Measurements from ENCODE around the gene TRMT61A. TPM values are rescaled to one million over a fixed set of nuclear protein-coding genes. Genes with fewer than 3 reads are reported as not detected.

TRMT61A gene
- total RNA-seq, 1 experiment from 2014 or later = 19.9 TPM

GRCh38 chr14:103549361-103550311 lies 20.6 kb downstream of the TRMT61A start:
- in situ Hi-C loops (cut with HindIII; ENCODE audit: low pct_unique_long_range_greater_than_20kb, low sequenced_read_pairs) = no loop called here

GRCh38 chr14:103550451-103551337 lies 21.7 kb downstream of the TRMT61A start:
- in situ Hi-C loops (cut with HindIII; ENCODE audit: low pct_unique_long_range_greater_than_20kb, low sequenced_read_pairs) = no loop called here
- DNase-seq (ENCODE audit: low read depth, low spot score) = no peak

More at GRCh38 chr14:103549361-103550311, 20.6 kb downstream of the TRMT61A start:
- DNase-seq (ENCODE audit: low read depth, low spot score) = peak; percentile 52

GRCh38 chr14:103551338-103551762 lies 22.4 kb downstream of the TRMT61A start:
- in situ Hi-C loops (cut with HindIII; ENCODE audit: low pct_unique_long_range_greater_than_20kb, low sequenced_read_pairs) = no loop called here

GRCh38 chr14:103552011-103552845 lies 23.2 kb downstream of the TRMT61A start:
- in situ Hi-C loops (cut with HindIII; ENCODE audit: low pct_unique_long_range_greater_than_20kb, low sequenced_read_pairs) = no loop called here
- no peak for DNase-seq (ENCODE audit: low read depth, low spot score)

More at GRCh38 chr14:103551338-103551762, 22.4 kb downstream of the TRMT61A start:
- DNase-seq (ENCODE audit: low read depth, low spot score) = no peak

GRCh38 chr14:103552846-103553210 lies 23.8 kb downstream of the TRMT61A start:
- in situ Hi-C loops (cut with HindIII; ENCODE audit: low pct_unique_long_range_greater_than_20kb, low sequenced_read_pairs) = no loop called here
- DNase-seq (ENCODE audit: low read depth, low spot score) = no peak

- in situ Hi-C loops (cut with HindIII; ENCODE audit: low pct_unique_long_range_greater_than_20kb, low sequenced_read_pairs) = no loop called here
- DNase-seq (ENCODE audit: low read depth, low spot score) = no peak
These were observed 26.8 kb downstream of the TRMT61A start for GRCh38 chr14:103555559-103556337.

GRCh38 chr14:103556946-103557758 lies 28.2 kb downstream of the TRMT61A start:
- in situ Hi-C loops (cut with HindIII; ENCODE audit: low pct_unique_long_range_greater_than_20kb, low sequenced_read_pairs) = no loop called here
- DNase-seq (ENCODE audit: low read depth, low spot score) = peak; percentile 70

- in situ Hi-C loops (cut with HindIII; ENCODE audit: low pct_unique_long_range_greater_than_20kb, low sequenced_read_pairs) = no loop called here
- DNase-seq (ENCODE audit: low read depth, low spot score) = no peak
These were observed 29.3 kb downstream of the TRMT61A start for GRCh38 chr14:103558071-103558882.

GRCh38 chr14:103559766-103560165 lies 30.8 kb downstream of the TRMT61A start:
- no peak for DNase-seq (ENCODE audit: low read depth, low spot score)
- in situ Hi-C loops (cut with HindIII; ENCODE audit: low pct_unique_long_range_greater_than_20kb, low sequenced_read_pairs) = no loop called here

GRCh38 chr14:103560691-103561090 lies 31.7 kb downstream of the TRMT61A start:
- in situ Hi-C loops (cut with HindIII; ENCODE audit: low pct_unique_long_range_greater_than_20kb, low sequenced_read_pairs) = no loop called here
- DNase-seq (ENCODE audit: low read depth, low spot score) = no peak

GRCh38 chr14:103561381-103562178 lies 32.6 kb downstream of the TRMT61A start:
- DNase-seq (ENCODE audit: low read depth, low spot score) = peak; percentile 34

GRCh38 chr14:103562179-103562428 lies 33.1 kb downstream of the TRMT61A start:
- in situ Hi-C loops (cut with HindIII; ENCODE audit: low pct_unique_long_range_greater_than_20kb, low sequenced_read_pairs) = no loop called here
- peak; percentile 42 for DNase-seq (ENCODE audit: low read depth, low spot score)

More at GRCh38 chr14:103561381-103562178, 32.6 kb downstream of the TRMT61A start:
- in situ Hi-C loops (cut with HindIII; ENCODE audit: low pct_unique_long_range_greater_than_20kb, low sequenced_read_pairs) = no loop called here

GRCh38 chr14:103562429-103563225 lies 33.6 kb downstream of the TRMT61A start, which contains the start of the genes BAG5 and COA8:
Gene BAG5, minus strand, starts transcription at chr14:103562657. Its CDS starts 1,493 bp downstream, at chr14:103561164.
Gene COA8, plus strand, starts transcription at chr14:103562960. Its CDS starts 42 bp downstream, at chr14:103563002.
- peak; percentile 69 for DNase-seq (ENCODE audit: low read depth, low spot score)
- in situ Hi-C loops (cut with HindIII; ENCODE audit: low pct_unique_long_range_greater_than_20kb, low sequenced_read_pairs) = no loop called here

GRCh38 chr14:103563226-103563620 lies 34.2 kb downstream of the TRMT61A start:
- DNase-seq (ENCODE audit: low read depth, low spot score) = no peak
- in situ Hi-C loops (cut with HindIII; ENCODE audit: low pct_unique_long_range_greater_than_20kb, low sequenced_read_pairs) = no loop called here

Measured in SK-MEL-5 (cell line).